K562 (cell line): ENCODE measurements around the gene TMCC1. TPM values are rescaled to one million over a fixed set of nuclear protein-coding genes. Genes with fewer than 3 reads are reported as not detected.

Experiments used
- ATAC-seq: fragments of 200-7000 bp; cut with Tn5 transposase; 3 replicates; pipeline ENCODE4 v1.9.1; 2020; ENCODE audit warnings: moderate library complexity
- BruUV-seq: library from RNA; stranded (reverse); fragments of 400-500 nt; replicated peaks from 2 replicates; lab custom pipeline; 2021; lab: Mats Ljungman, UMichigan
- CTCF ChIA-PET: fragments of 300-600 bp; formaldehyde crosslinking; extraction: SDS; loops from one replicate; lab custom pipeline; 2021; ENCODE audit warnings: low intra/inter-chr PET ratio; lab: Yijun Ruan, JAX
- POLR2A ChIA-PET: fragments of 300-600, 350-650 bp; sonication (Branson Sonifier 250); formaldehyde crosslinking; extraction: SDS; loops from one replicate; lab custom pipeline; 2021; ENCODE audit warnings: antibody characterized with exemption, inconsistent platforms; lab: Yijun Ruan, JAX
- DNase-seq, 4 experiments: peaks; one replicate each; pipeline versions ENCODE4 v3.0.0 to v3.0.0-alpha.2; 2011 to 2018; ENCODE audit warnings: low spot score in 3 of 4, mixed read lengths in 3 of 4; ENCODE audit errors: extremely low read depth in 1 of 4
- FAIRE-seq: peaks from 2 replicates; lab custom pipeline; 2011; peaks lifted over from hg19 to GRCh38; lab: Jason Lieb, UNC
- H2AFZ ChIP-seq: 2 replicates; pipeline ENCODE4 v1.6.0; 2011; ENCODE audit warnings: low read depth, low read length, control low read depth, inconsistent platforms
- H3K27ac ChIP-seq: fragments of 200-600 bp; 3 replicates; pipeline ENCODE4 v1.8.0; 2011; ENCODE audit warnings: low read depth, mild to moderate bottlenecking, control low read depth, inconsistent platforms, low read length, moderate library complexity, mixed read lengths; ENCODE audit errors: extremely low read depth
- H3K27me3 ChIP-seq, 2 experiments: fragments of 300-600 bp in 1 of 2; 2 replicates in 1 of 2; 3 replicates in 1 of 2; pipeline versions ENCODE4 v1.6.0 to v1.8.0; 2011; ENCODE audit warnings: inconsistent platforms in 2 of 2, low read length in 2 of 2, mild to moderate bottlenecking in 1 of 2, mixed read lengths in 1 of 2, moderate library complexity in 1 of 2; ENCODE audit not compliant: control insufficient read depth in 2 of 2, insufficient read depth in 2 of 2
- H3K36me3 ChIP-seq: fragments of 300-600 bp; 3 replicates; pipeline ENCODE4 v1.8.0; 2011; ENCODE audit warnings: mild to moderate bottlenecking, low read length, inconsistent platforms; ENCODE audit not compliant: control insufficient read depth, insufficient read depth
- H3K4me1 ChIP-seq, 2 experiments: fragments of 200-600 bp in 1 of 2; replicated peaks in 1 of 2; 2 replicates in 1 of 2; 3 replicates in 1 of 2; pipeline versions ENCODE4 v1.5.1 to v1.8.0; 2011; ENCODE audit warnings: inconsistent platforms in 2 of 2, low read length in 2 of 2, mild to moderate bottlenecking in 1 of 2, mixed read lengths in 1 of 2, moderate library complexity in 1 of 2; ENCODE audit not compliant: control insufficient read depth in 2 of 2, insufficient read depth in 2 of 2
- H3K4me2 ChIP-seq: 2 replicates; pipeline ENCODE4 v1.6.1; 2011; ENCODE audit warnings: low read length, control low read depth, inconsistent platforms, mixed read lengths; ENCODE audit not compliant: insufficient read depth
- H3K4me3 ChIP-seq: fragments of 200-600 bp; sonication (generic), shearing (Covaris generic); 2 replicates; pipeline ENCODE4 v1.5.1; 2016; ENCODE audit warnings: control low read depth, inconsistent platforms
- H3K79me2 ChIP-seq: fragments of 200-600 bp; 3 replicates; pipeline ENCODE4 v1.8.0; 2011; ENCODE audit warnings: low read length, inconsistent platforms; ENCODE audit not compliant: control insufficient read depth, insufficient read depth
- H3K9ac ChIP-seq, 2 experiments: 2 replicates each; pipeline versions ENCODE4 v1.6.0 to v1.6.1; 2011; ENCODE audit warnings: low read depth in 2 of 2, low read length in 2 of 2, control low read depth in 1 of 2, inconsistent platforms in 1 of 2, mild to moderate bottlenecking in 1 of 2, mixed read lengths in 1 of 2; ENCODE audit not compliant: insufficient read depth in 1 of 2
- H3K9me1 ChIP-seq: one replicate; pipeline ENCODE4 v1.6.0; 2011; ENCODE audit warnings: inconsistent platforms, mild to moderate bottlenecking, low read length, moderate library complexity; ENCODE audit not compliant: control insufficient read depth, insufficient read depth
- H3K9me3 ChIP-seq: replicated peaks from 2 replicates; pipeline ENCODE4 v1.5.1; 2011; ENCODE audit warnings: low read depth, low read length, inconsistent platforms; ENCODE audit not compliant: control insufficient read depth, insufficient read depth
- H4K20me1 ChIP-seq: replicated peaks from 2 replicates; pipeline ENCODE4 v1.6.1; 2011; ENCODE audit warnings: low read length, inconsistent platforms, mixed read lengths; ENCODE audit not compliant: control insufficient read depth, insufficient read depth
- BCLAF1 ChIP-seq, 2 experiments: fragments of 450-650 bp in 1 of 2; IDR thresholded peaks; 2 replicates each; pipeline ENCODE4 v1.6.1; 2011 to 2017; ENCODE audit warnings: low read depth in 2 of 2, antibody characterized with exemption in 1 of 2, borderline replicate concordance in 1 of 2, low read length in 1 of 2, mild to moderate bottlenecking in 1 of 2, mixed read lengths in 1 of 2; ENCODE audit not compliant: control insufficient read depth in 1 of 2
- CCAR2 ChIP-seq: fragments of 200-400 bp; formaldehyde crosslinking; IDR thresholded peaks from 2 replicates; pipeline ENCODE4 v1.6.1; 2017; ENCODE audit warnings: mild to moderate bottlenecking, low read depth, low read length
- GATAD2B ChIP-seq: fragments of 450-650 bp; IDR thresholded peaks from 2 replicates; pipeline ENCODE4 v1.6.1; 2017; ENCODE audit warnings: mild to moderate bottlenecking, borderline replicate concordance
- NCOA4 ChIP-seq: fragments of 450-650 bp; IDR thresholded peaks from 2 replicates; pipeline ENCODE4 v1.6.1; 2018; ENCODE audit warnings: mild to moderate bottlenecking; ENCODE audit not compliant: partially characterized antibody
- NUFIP1 ChIP-seq: fragments of 450-650 bp; IDR thresholded peaks from 2 replicates; pipeline ENCODE4 v1.6.1; 2018; ENCODE audit not compliant: partially characterized antibody
- RBM14 ChIP-seq: fragments of 200-400 bp; formaldehyde crosslinking; IDR thresholded peaks from 2 replicates; pipeline ENCODE4 v1.6.1; 2018; ENCODE audit warnings: low read depth, mild to moderate bottlenecking, low read length, moderate library complexity, borderline replicate concordance; ENCODE audit not compliant: insufficient read depth
- WGBS: fragments of 100-300 bp; shearing (Covaris generic); methylation state at CpG from one replicate; pipeline ENCODE4 v1.1.6; 2016; ENCODE audit warnings: low coverage, mixed read lengths; ENCODE audit not compliant: insufficient coverage; ENCODE audit errors: missing lambda C conversion rate; 5-methylcytosine and 5-hydroxymethylcytosine counted together
- in situ Hi-C: fragments of 300-500 bp; cut with MboI; formaldehyde crosslinking; loops from 4 replicates; pipeline ENCODE4 v1.15.0; 2018; ENCODE audit warnings: inconsistent platforms, mixed read lengths
- intact Hi-C: fragments of 100-400 bp; cut with micrococcal nuclease; formaldehyde crosslinking; loops from 2 replicates; pipeline ENCODE4 v1.14.2; 2022
- polyA plus RNA-seq, 8 experiments: library from polyadenylated mRNA; depleted of rRNA in 4 of 8; stranded (reverse) in 5 of 8; unstranded in 3 of 8; fragments of >200 nt; fragmentation: Nextera tagmentation in 2 of 8; fragmentation: Illumina TruSeq in 1 of 8; extraction: Ambion mirVana in 2 of 8; extraction: Trizol in 1 of 8; gene quantifications; 2 replicates each; pipeline versions ENCODE4 v1.2.1 to v1.2.3, GENCODE V29; 2011 to 2014; ENCODE audit warnings: inconsistent platforms in 1 of 8, missing spikeins in 1 of 8
- total RNA-seq, 7 experiments: library from RNA; depleted of rRNA in 6 of 7; stranded (reverse); fragments of >200 nt in 6 of 7; fragmentation: Illumina TruSeq in 2 of 7; extraction: Trizol in 2 of 7; gene quantifications; 2 replicates each; pipeline versions ENCODE4 v1.2.1 to v1.2.3, GENCODE V29; 2011 to 2021; ENCODE audit warnings: low replicate concordance in 1 of 7

TMCC1 gene
- total and polyA plus RNA-seq, 9 of the 15 experiments (the other 6 are each of a cell fraction or from before 2014, with no cell fraction given) = 0.89 to 8.7 (median 4.0) TPM

- POLR2A ChIA-PET = no interaction called here
- TF ChIP-seq CCAR2 (no peak), NUFIP1 (no peak), RBM14 (no peak), BCLAF1 (IDR thresholded peaks at IDR 0.05; ENCODE audit: borderline replicate concordance in 1 of 2, control insufficient read depth in 1 of 2, low read depth in 2 of 2, low read length in 1 of 2) (no peak), NCOA4 (no peak), GATAD2B (no peak)
- intact Hi-C loops (no loop called here), in situ Hi-C loops (no loop called here)
- H3K79me2 ChIP-seq = no peaks in the 10 kb centered on the region
- BruUV-seq = no TSS peak
- no peaks in the 10 kb centered on the region for H3K9me1 ChIP-seq
- H3K4me2 ChIP-seq = no peak overlapping the region
- H3K4me1 ChIP-seq = no peaks in the 10 kb centered on the region; a peak in 2 of 5 replicates
- no peak overlapping the region for H3K9ac ChIP-seq
- no peak overlapping the region for H2AFZ ChIP-seq
- no peaks in the 10 kb centered on the region for H3K27me3 ChIP-seq
- H3K9me3 ChIP-seq = no peaks in the 10 kb centered on the region
- H3K36me3 ChIP-seq = no peaks in the 10 kb centered on the region
- FAIRE-seq = no peak
- DNase-seq = no peak
- no peak overlapping the region for H3K4me3 ChIP-seq
- no peak for ATAC-seq
- 83% methylated on average over 1 of the region's 1 CpG for WGBS
- CTCF ChIA-PET = no interaction called here
- no peak overlapping the region for H3K27ac ChIP-seq
- no peaks in the 10 kb centered on the region for H4K20me1 ChIP-seq
These were observed 185.1 kb downstream of the TMCC1 start for GRCh38 chr3:129708328-129708861.
